Occipital lobe (tissue), 2 donors: ENCODE results near the gene VOPP1. TPM values are rescaled to one million over a fixed set of nuclear protein-coding genes. Genes with fewer than 3 reads are reported as not detected.
"Not testable (repeated sequence)": the region's sequence is repeated elsewhere in the genome, so short reads cannot be mapped to it uniquely, and the experiment has no call there.

Experiments
- DNase-seq: peaks from one replicate; lab custom pipeline; 2025; lab: John Stamatoyannopoulos, UW
- total RNA-seq: library from RNA; depleted of rRNA; stranded (reverse); fragments of >200 nt; gene quantifications from one replicate; pipeline ENCODE4 v1.2.3, GENCODE V29; 2014

The VOPP1 gene, protein sequence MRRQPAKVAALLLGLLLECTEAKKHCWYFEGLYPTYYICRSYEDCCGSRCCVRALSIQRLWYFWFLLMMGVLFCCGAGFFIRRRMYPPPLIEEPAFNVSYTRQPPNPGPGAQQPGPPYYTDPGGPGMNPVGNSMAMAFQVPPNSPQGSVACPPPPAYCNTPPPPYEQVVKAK
- 108 TPM for total RNA-seq

GRCh38 chr7:55572378-55573233, at the start of gene VOPP1:
Gene VOPP1 (minus strand): TSS chr7:55572502. CDS start chr7:55572324, 178 bp downstream.
- DNase-seq: no peak

DNA sequence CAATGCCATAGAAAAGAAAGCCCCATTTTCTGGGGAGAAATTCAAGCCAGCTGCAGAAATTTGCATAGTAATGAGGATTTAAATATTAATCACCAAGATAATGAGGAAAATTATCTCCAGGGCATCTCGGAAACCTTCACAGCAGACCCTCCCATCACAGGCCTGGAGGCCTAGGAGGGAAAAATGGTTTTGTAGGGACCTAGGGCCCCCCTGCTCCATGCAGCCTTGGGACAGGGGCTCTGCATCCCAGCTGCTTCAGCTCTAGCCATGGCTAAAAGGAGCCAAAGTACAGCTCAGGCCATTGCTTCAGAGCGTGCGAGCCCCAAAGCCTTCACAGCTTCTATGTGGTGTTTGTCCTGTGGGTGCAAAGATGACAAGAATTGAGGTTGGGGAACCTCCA, 46.6 kb upstream of the VOPP1 start:
- no peak for DNase-seq

- DNase-seq: not testable (repeated sequence)
These were observed 42.2 kb upstream of the VOPP1 start for GRCh38 chr7:55614365-55615064.

GRCh38 chr7:55609726-55610125, 37.4 kb upstream of the VOPP1 start:
- not testable (repeated sequence) for DNase-seq

DNA sequence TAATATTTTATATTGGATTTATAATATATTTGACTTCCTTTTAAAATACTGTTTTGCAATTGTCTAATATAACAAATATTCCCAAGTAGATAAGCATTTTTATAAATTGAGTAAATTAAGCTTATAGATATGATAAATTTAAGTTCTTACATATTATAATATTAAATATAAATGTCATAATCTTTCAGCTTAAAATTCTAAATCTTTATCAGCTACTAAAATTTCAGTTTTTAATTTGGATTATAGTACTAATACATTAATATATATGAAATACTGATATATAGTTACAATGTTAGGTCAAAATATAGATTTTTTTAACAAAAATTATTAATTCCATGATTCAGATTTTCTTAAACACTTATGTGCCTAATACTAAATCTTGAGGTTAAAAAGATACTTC, 33.4 kb upstream of the VOPP1 start:
- not testable (repeated sequence) for DNase-seq

DNA sequence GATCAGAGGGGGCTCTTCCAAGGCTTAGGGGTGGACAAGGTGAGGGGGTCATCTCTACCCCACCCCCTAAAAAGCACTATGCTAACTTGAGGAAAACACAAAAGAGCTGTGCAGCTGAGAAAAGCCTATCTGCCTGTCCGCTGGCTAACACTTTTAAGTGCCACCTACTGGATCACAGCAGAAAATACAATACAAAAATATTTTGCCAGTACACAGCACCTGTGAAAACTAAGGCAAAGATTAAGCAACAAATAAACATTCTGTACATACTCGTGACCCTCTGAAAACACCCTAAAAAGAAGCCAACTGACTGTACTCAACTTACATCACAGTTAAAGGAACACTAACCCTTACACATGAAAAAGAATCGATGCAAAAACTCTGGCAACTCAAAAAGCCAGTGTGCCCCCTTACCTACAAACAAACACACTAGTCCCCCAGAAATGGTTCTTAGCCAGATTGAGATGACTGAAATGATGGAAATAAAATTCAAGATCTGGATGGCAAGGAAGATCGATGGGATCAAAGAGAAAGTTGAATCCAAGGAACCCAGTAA, 25.7 kb upstream of the VOPP1 start:
- DNase-seq: not testable (repeated sequence)

GRCh38 chr7:55597214-55597739, 25.0 kb upstream of the VOPP1 start:
- DNase-seq: not testable (repeated sequence)

DNA sequence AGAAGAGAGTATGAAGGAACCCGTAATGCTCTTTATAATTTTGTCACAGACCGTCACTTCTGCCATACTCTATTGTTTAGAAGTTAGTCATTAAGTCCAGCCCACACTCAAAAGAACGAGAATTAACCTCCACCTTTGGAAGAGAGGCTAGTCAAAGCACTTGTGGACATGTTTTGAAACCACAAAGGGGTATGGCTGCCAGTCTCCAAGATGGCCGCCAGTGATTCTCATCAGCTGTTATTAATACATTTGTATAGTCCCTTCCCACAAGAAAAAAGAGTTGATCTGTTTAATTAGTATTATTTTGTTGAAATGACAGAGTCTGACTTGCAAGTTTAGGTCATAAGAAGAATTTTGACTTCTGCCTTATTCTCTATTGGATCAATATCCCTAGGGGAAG, 23.2 kb upstream of the VOPP1 start:
- DNase-seq: no peak

DNA sequence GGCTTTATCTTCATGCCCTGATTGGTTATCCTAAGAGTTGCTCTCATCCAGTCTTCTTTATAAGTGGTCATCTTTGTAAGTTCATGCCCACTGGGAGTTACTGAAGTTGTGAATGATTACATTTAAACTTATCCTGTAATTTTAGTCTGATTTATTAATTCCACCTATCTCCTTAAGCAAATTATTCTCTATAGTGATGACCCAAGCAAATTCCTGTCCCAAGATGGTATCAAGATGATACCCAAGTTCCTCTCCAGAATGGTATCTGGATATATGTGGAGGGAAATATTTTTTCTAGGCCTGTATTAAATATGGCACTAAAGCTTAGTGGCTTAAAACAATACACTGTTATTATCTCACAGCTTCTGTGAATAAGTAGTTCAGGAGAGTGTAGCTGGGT, 22.6 kb upstream of the VOPP1 start:
- no peak for DNase-seq

- DNase-seq: no peak
These were observed 22.1 kb upstream of the VOPP1 start for GRCh38 chr7:55594414-55594813.

GRCh38 chr7:55593515-55594318, 21.4 kb upstream of the VOPP1 start:
- no peak for DNase-seq

- no peak for DNase-seq
These were observed 20.8 kb upstream of the VOPP1 start for GRCh38 chr7:55593172-55593514.

- no peak for DNase-seq
These were observed 20.2 kb upstream of the VOPP1 start for GRCh38 chr7:55592492-55592891.

- DNase-seq: no peak
These were observed 19.1 kb upstream of the VOPP1 start for GRCh38 chr7:55591282-55591931.

- no peak for DNase-seq
These were observed 18.4 kb upstream of the VOPP1 start for GRCh38 chr7:55590517-55591281.

DNA sequence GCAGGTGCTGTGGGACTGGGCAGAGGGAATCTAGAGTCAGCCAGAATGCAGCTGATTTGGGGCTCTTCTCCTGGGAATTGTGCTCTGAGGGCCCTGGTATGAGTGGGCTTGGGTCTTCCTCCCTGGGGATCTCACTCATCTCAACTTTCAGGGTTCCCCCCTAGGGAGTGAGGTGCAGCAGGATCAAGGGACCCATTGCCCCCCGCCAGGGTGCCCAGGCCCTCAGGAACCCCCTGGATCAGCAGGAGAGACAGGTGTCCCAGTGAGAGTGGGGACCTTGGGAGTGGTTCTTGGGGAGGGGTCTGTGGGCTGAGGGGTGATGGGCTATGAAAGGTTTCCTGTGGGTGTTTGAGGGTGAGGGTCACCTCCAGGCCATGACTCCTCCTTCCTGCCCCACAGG, 17.6 kb upstream of the VOPP1 start:
- no peak for DNase-seq

DNA sequence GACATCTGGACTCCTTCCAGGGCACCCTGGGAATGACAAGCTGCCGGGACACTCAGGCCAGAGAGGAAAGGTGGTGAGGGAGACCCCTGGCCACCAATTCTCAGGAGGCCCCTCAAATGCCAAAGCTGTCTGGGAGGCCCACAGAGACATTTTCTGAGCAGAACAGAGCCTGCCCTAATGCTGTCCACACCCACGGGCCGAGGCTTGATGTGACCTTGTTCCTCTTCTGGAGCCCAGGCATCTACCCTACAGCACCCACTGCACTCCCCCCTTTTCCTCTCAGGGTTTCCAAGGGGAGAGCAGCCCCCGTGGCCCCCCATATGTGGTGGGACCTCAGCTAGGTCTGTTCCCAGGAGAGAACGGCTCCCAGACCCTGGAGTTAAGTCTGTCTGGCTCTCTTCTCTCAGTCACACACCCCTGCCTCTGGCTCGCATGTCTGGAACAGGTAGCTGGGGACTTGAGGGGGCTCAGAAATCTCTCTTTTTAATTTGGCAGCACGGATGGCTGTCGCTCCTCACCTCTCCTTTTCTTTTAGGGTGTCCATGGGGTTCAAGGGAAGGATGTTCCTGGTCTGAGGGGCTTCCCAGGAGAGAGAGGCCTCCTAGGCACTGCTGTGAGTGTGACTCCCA, 16.8 kb upstream of the VOPP1 start:
- no peak for DNase-seq

- no peak for DNase-seq
These were observed 16.0 kb upstream of the VOPP1 start for GRCh38 chr7:55588379-55588699.

GRCh38 chr7:55587687-55588378, 15.5 kb upstream of the VOPP1 start:
- no peak for DNase-seq
